Prostate gland (tissue), 2 donors: ENCODE results near the gene LANCL2. TPM values are rescaled to one million over a fixed set of nuclear protein-coding genes. Genes with fewer than 3 reads are reported as not detected.

ENCODE experiments used
- DNase-seq: peaks from one replicate; pipeline ENCODE4 v3.0.0-alpha.2; 2019; ENCODE audit warnings: low spot score
- H3K27ac ChIP-seq, 2 donors: fragments of 200-600 bp; sonication (generic); 2 replicates each; pipeline ENCODE4 v1.5.1; 2017 to 2019
- H3K27me3 ChIP-seq: fragments of 200-600 bp; sonication (generic); replicated peaks from 2 replicates; pipeline ENCODE4 v1.5.1; 2019; ENCODE audit not compliant: insufficient read depth
- H3K36me3 ChIP-seq, 2 donors: fragments of 200-600 bp; sonication (generic); 1 replicate in 1 of 2; 2 replicates in 1 of 2; pipeline versions ENCODE4 v1.5.1 to v1.8.1; 2017 to 2019
- H3K4me1 ChIP-seq: fragments of 200-600 bp; sonication (generic); replicated peaks from 2 replicates; pipeline ENCODE4 v1.5.1; 2019
- H3K4me3 ChIP-seq, 2 donors: fragments of 200-600 bp; sonication (generic); 2 replicates each; pipeline ENCODE4 v1.5.1; 2017 to 2019
- H3K9me3 ChIP-seq: fragments of 200-600 bp; sonication (generic); 2 replicates; pipeline ENCODE4 v1.5.1; 2017
- POLR2A ChIP-seq: fragments of 450-650 bp; IDR thresholded peaks from one replicate; pipeline ENCODE4 v1.6.1; 2016; ENCODE audit warnings: antibody characterized with exemption, mild to moderate bottlenecking
- POLR2AphosphoS5 ChIP-seq: sonication (generic); formaldehyde crosslinking; IDR thresholded peaks from one replicate; pipeline ENCODE4 v1.6.1; 2017; ENCODE audit warnings: antibody characterized with exemption
- WGBS: methylation state at CpG from one replicate; pipeline ENCODE4 v1.1.5; 2018; 5-methylcytosine and 5-hydroxymethylcytosine counted together
- intact Hi-C: fragments of 100-400 bp; cut with DNase I; formaldehyde crosslinking; loops from one replicate; pipeline ENCODE4 v1.14.2; 2022
- total RNA-seq, 2 donors: library from RNA; depleted of rRNA; stranded (reverse); fragments of >200 nt; gene quantifications; one replicate each; pipeline ENCODE4 v1.1.0, GENCODE V29; 2016
- TF ChIP-seq, protein P1 (sequence below), 4 experiments: fragments of 200-600 bp in 2 of 4; fragments of 450-650 bp in 2 of 4; sonication (generic) in 2 of 4; IDR thresholded peaks; 1 replicate in 3 of 4; 2 replicates in 1 of 4; pipeline ENCODE4 v1.5.1; 2016 to 2019; ENCODE audit warnings: antibody characterized with exemption in 4 of 4, mild to moderate bottlenecking in 2 of 4, moderate library complexity in 2 of 4

Gene LANCL2
- total RNA-seq, 2 donors from 2014 or later = 17.7 to 26.9 TPM

DNA sequence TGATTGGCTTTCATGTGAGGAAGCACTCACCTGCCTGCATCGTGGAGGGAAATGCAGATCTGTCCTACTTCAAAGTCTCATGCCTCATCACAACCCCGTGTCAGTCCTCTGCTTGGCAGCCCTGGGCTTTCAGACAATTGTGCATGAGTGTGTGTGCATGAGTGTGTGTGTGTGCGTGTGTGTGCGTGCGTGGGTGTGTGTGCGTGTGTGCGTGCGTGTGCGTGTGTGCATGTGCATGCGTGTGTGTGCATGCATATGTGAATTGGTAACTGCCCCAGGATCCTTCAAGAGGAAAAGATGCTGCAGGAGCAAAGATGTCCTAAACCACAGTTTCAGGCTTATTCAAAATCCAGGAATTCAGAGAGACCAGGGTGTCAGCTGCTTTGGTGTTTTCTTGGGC is 71.3 kb downstream of the LANCL2 start:
- Histone ChIP-seq H3K27ac (no peak overlapping the region), H3K4me1 (peaks cover 13% of the 10 kb centered on the region), H3K36me3 (no peaks in the 10 kb centered on the region), H3K9me3 (no peaks in the 10 kb centered on the region), H3K27me3 (no peaks in the 10 kb centered on the region), H3K4me3 (no peak overlapping the region)
- 79% methylated on average over 10 of the region's 10 CpGs for WGBS
- TF ChIP-seq POLR2AphosphoS5 (no peak), POLR2A (no peak)
- TF ChIP-seq, protein P1, sequence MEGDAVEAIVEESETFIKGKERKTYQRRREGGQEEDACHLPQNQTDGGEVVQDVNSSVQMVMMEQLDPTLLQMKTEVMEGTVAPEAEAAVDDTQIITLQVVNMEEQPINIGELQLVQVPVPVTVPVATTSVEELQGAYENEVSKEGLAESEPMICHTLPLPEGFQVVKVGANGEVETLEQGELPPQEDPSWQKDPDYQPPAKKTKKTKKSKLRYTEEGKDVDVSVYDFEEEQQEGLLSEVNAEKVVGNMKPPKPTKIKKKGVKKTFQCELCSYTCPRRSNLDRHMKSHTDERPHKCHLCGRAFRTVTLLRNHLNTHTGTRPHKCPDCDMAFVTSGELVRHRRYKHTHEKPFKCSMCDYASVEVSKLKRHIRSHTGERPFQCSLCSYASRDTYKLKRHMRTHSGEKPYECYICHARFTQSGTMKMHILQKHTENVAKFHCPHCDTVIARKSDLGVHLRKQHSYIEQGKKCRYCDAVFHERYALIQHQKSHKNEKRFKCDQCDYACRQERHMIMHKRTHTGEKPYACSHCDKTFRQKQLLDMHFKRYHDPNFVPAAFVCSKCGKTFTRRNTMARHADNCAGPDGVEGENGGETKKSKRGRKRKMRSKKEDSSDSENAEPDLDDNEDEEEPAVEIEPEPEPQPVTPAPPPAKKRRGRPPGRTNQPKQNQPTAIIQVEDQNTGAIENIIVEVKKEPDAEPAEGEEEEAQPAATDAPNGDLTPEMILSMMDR (IDR thresholded peaks at IDR 0.05) = no peak
- intact Hi-C loops = no loop called here
- DNase-seq = no peak

DNA sequence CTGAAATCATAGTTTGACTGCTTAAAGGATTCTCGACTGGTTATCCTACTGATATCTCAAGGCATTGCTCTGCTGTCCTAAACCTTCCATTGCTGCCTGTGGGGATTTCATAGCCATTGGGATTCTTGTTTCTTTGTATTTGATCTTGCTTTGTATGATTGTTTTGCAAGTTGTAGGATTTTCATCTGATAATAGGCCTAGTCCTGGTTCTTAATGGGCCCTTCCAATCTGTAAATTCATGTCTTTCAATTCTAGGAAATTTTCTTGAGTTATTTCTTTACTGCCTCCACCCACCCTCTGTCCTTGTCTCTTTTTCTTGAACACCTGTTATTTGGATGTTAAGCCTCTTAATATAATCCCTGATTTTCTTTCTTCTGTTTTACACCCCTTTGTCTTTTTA is 72.2 kb downstream of the LANCL2 start:
- Histone ChIP-seq H3K27ac (no peak overlapping the region), H3K27me3 (no peaks in the 10 kb centered on the region), H3K4me1 (peaks cover 7% of the 10 kb centered on the region), H3K4me3 (no peak overlapping the region), H3K36me3 (no peaks in the 10 kb centered on the region), H3K9me3 (no peaks in the 10 kb centered on the region)
- intact Hi-C loops = no loop called here
- WGBS = 96% methylated on average over 1 of the region's 1 CpG
- DNase-seq = no peak
- TF ChIP-seq POLR2A = no peak
- TF ChIP-seq POLR2AphosphoS5 = no peak
- TF ChIP-seq, protein P1 (IDR thresholded peaks at IDR 0.05) = no peak

DNA sequence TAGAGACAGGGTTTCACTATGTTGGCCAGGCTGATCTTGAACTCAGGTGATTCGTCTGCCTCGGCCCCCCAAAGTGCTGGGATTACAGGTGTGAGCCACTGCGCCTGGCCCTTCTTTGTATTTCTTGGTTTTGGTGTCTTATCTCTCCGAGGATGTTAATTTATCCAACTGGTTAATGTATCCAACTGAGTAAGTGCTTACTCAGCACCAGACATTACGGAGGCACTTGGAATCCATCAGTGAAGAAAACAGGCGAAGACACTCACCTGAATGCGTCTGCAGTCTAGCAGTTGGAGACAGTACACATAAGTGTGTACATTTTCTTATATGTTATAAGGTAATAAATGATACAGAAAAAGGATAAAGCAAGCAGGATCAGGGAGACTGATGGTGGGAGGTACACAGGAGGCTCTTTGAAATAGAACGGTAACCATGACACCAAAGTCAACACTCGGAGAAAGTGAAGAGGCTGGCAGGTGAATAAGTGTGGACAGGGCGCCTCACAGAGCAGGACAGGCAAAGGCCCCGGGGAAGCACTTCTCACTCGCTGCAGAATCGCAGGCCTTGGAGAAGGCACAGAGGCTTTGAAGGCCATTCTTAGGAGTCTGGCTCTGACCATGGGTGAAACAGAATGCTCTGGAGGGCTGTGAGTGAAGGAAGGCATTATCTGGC is 73.1 kb downstream of the LANCL2 start:
- TF ChIP-seq, protein P1 (IDR thresholded peaks at IDR 0.05) = no peak
- TF ChIP-seq POLR2AphosphoS5 (no peak), POLR2A (no peak)
- Histone ChIP-seq H3K36me3 (no peaks in the 10 kb centered on the region), H3K27ac (peak overlapping the region in 1 of 2 donors; percentile 21), H3K4me3 (no peak overlapping the region), H3K27me3 (no peaks in the 10 kb centered on the region), H3K9me3 (no peaks in the 10 kb centered on the region), H3K4me1 (no peaks in the 10 kb centered on the region)
- no peak for DNase-seq
- intact Hi-C loops = no loop called here
- 88% methylated on average over 13 of the region's 13 CpGs for WGBS

DNA sequence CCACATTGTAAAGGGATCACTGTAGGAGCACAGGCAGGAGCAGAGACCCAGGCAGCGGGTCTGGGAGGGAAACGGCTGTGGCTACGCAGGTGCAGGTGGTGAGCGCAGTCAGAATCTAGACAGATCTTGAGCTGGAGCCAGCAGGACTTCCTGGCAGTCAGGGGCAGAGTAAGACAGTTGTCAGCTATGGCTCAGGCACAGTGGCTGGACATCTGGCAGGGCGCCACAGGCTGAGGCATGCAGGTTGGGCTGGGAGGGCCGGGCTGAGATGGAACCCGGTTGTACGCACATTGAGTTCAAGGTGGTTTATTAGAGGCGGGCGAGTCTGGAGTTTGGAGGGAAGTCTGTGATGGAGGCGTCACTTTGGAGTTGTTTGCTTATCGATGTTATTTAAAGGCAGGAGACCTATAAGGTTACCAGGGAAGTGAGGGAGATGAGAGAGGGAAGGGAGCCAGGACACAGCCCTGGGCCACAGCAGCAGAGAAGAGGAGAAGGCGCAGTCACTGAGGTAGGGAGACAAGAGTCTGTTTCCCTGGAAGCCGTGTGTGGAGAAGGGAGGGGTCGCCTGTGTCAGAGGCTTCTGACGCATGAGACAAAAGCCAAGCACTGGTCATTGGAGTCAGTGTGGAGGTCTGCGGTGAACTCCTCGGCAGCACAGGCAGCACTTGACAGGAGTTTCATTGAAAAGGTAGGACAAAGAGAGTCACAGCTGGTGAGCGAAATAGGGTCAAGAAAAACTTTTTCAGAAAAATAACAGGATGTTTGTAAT is 73.8 kb downstream of the LANCL2 start:
- WGBS = 38% methylated on average over 19 of the region's 19 CpGs
- H3K4me3 ChIP-seq = peak overlapping the region in 1 of 2 donors; percentile 5
- H3K4me1 ChIP-seq = no peaks in the 10 kb centered on the region
- intact Hi-C loops = no loop called here
- H3K36me3 ChIP-seq = no peaks in the 10 kb centered on the region
- DNase-seq = peak; percentile 57
- H3K27ac ChIP-seq = peak overlapping the region in 1 of 2 donors; percentile 21
- TF ChIP-seq, protein P1 (IDR thresholded peaks at IDR 0.05) = no peak
- no peak for TF ChIP-seq POLR2AphosphoS5
- no peak for TF ChIP-seq POLR2A
- H3K27me3 ChIP-seq = no peaks in the 10 kb centered on the region
- H3K9me3 ChIP-seq = no peaks in the 10 kb centered on the region
